A673 (cell line): ENCODE results near the gene PARP16.

ENCODE experiments used
- CTCF ChIP-seq: fragments of 300-800, 200-600 bp; sonication (generic); conservative IDR thresholded peaks from 2 replicates; pipeline ENCODE4 v1.5.1; 2017; ENCODE audit warnings: low read depth, mild to moderate bottlenecking, antibody characterized with exemption, low read length, moderate library complexity, mixed read lengths
- EZH2 ChIP-seq: fragments of 200-600 bp; sonication (generic); IDR thresholded peaks from 2 replicates; pipeline ENCODE4 v1.6.1; 2017; ENCODE audit warnings: borderline replicate concordance, low read depth, mild to moderate bottlenecking, mixed read lengths, antibody characterized with exemption, low read length; ENCODE audit not compliant: poor library complexity, severe bottlenecking

- TF ChIP-seq EZH2 (no peak), CTCF (no peak)
Measured at GRCh38 chr15:65211482-65211982, 75.2 kb downstream of the PARP16 start.
